WTC11 (cell line): Measurements from ENCODE around the gene FAM193A. TPM values are rescaled to one million over a fixed set of nuclear protein-coding genes. Genes with fewer than 3 reads are reported as not detected.
A peak's percentile ranks its signal among the peaks of the same experiment; 100 is the strongest.

ENCODE experiments used
- ATAC-seq: fragments of 200-7000 bp; cut with Tn5 transposase; 2 replicates; pipeline ENCODE4 v1.10.0; 2021; ENCODE audit warnings: mild to moderate bottlenecking, moderate library complexity
- CTCF ChIA-PET: fragments of 300-600 bp; sonication (Branson Sonifier 250); formaldehyde crosslinking; loops from one replicate; lab custom pipeline; 2021; ENCODE audit warnings: antibody characterized with exemption; lab: Charles Lee
- POLR2A ChIA-PET: fragments of 350-600 bp; sonication (Branson Sonifier 250); formaldehyde crosslinking; loops from one replicate; lab custom pipeline; 2021; ENCODE audit warnings: antibody characterized with exemption; lab: Charles Lee
- DNase-seq: peaks from one replicate; pipeline ENCODE4 v3.0.0; 2021; ENCODE audit warnings: low spot score
- H3K27ac Mint-ChIP-seq: 2 replicates; pipeline ENCODE4 v1.8.0; 2021; ENCODE audit warnings: mixed read lengths
- H3K27me3 Mint-ChIP-seq: 2 replicates; pipeline ENCODE4 v1.8.0; 2021; ENCODE audit warnings: low read depth, mild to moderate bottlenecking, moderate library complexity, mixed read lengths
- H3K36me3 Mint-ChIP-seq: 2 replicates; pipeline ENCODE4 v1.8.0; 2021; ENCODE audit warnings: mixed read lengths
- H3K4me1 Mint-ChIP-seq: 2 replicates; pipeline ENCODE4 v1.8.0; 2022; ENCODE audit warnings: mixed read lengths
- H3K4me3 Mint-ChIP-seq: 2 replicates; pipeline ENCODE4 v1.8.0; 2021; ENCODE audit warnings: mild to moderate bottlenecking, moderate library complexity, mixed read lengths
- H3K9me3 Mint-ChIP-seq: 2 replicates; pipeline ENCODE4 v1.8.0; 2021; ENCODE audit warnings: mixed read lengths
- ELF4 ChIP-seq: sonication (generic); formaldehyde crosslinking; IDR thresholded peaks from 2 replicates; pipeline ENCODE4 v1.8.1; 2022; ENCODE audit warnings: low read depth, mild to moderate bottlenecking, moderate library complexity, missing genetic modification reagents
- FOXJ3 ChIP-seq: sonication (generic); formaldehyde crosslinking; IDR thresholded peaks from 2 replicates; pipeline ENCODE4 v1.9.0; 2021; ENCODE audit warnings: missing genetic modification reagents, mild to moderate bottlenecking, borderline replicate concordance
- GRHL2 ChIP-seq: fragments of 250-450 bp; sonication (Bioruptor Pico); IDR thresholded peaks from 2 replicates; pipeline ENCODE4 v1.8.0; 2022; ENCODE audit warnings: mild to moderate bottlenecking, moderate library complexity; ENCODE audit not compliant: insufficient replicate concordance, severe bottlenecking
- JAZF1 ChIP-seq: fragments of 250-450 bp; sonication (Bioruptor Pico); IDR thresholded peaks from 2 replicates; pipeline ENCODE4 v1.9.0; 2021; ENCODE audit warnings: moderate library complexity, mild to moderate bottlenecking, inconsistent platforms
- KAT7 ChIP-seq: sonication (generic); formaldehyde crosslinking; IDR thresholded peaks from 2 replicates; pipeline ENCODE4 v1.8.1; 2023; ENCODE audit warnings: missing genetic modification reagents, mild to moderate bottlenecking, borderline replicate concordance
- MXD4 ChIP-seq: fragments of 250-450 bp; sonication (Bioruptor Pico); IDR thresholded peaks from 2 replicates; pipeline ENCODE4 v1.8.0; 2021; ENCODE audit warnings: mild to moderate bottlenecking, moderate library complexity, borderline replicate concordance
- NR2C2 ChIP-seq: sonication (generic); formaldehyde crosslinking; IDR thresholded peaks from 2 replicates; pipeline ENCODE4 v1.8.0; 2022; ENCODE audit warnings: mild to moderate bottlenecking, missing genetic modification reagents
- PRRX2 ChIP-seq: fragments of 250-450 bp; sonication (Bioruptor Pico); IDR thresholded peaks from 2 replicates; pipeline ENCODE4 v1.8.0; 2021; ENCODE audit warnings: mild to moderate bottlenecking
- RORB ChIP-seq: fragments of 250-450 bp; sonication (Bioruptor Pico); IDR thresholded peaks from 2 replicates; pipeline ENCODE4 v1.9.0; 2021; ENCODE audit warnings: mild to moderate bottlenecking
- ZNF138 ChIP-seq: sonication (generic); formaldehyde crosslinking; conservative IDR thresholded peaks from 2 replicates; pipeline ENCODE4 v1.8.1; 2022; ENCODE audit warnings: mild to moderate bottlenecking, moderate library complexity, missing genetic modification reagents
- ZNF263 ChIP-seq: sonication (generic); formaldehyde crosslinking; IDR thresholded peaks from 2 replicates; pipeline ENCODE4 v1.8.1; 2022; ENCODE audit warnings: low read depth, mild to moderate bottlenecking, moderate library complexity, missing genetic modification reagents
- total RNA-seq: library from RNA; stranded (reverse); gene quantifications from 3 replicates; pipeline ENCODE4 v1.2.3, GENCODE V29; 2021
- TF ChIP-seq, protein P1 (sequence below): sonication (generic); formaldehyde crosslinking; IDR thresholded peaks from 2 replicates; pipeline ENCODE4 v1.8.0; 2022; ENCODE audit warnings: missing genetic modification reagents
- TF ChIP-seq, protein P2 (sequence below): fragments of 250-450 bp; sonication (Bioruptor Pico); IDR thresholded peaks from 2 replicates; pipeline ENCODE4 v1.9.0; 2021; ENCODE audit warnings: mild to moderate bottlenecking, borderline replicate concordance
- TF ChIP-seq, protein P3 (sequence below): sonication (generic); formaldehyde crosslinking; IDR thresholded peaks from 2 replicates; pipeline ENCODE4 v1.8.1; 2023; ENCODE audit warnings: mild to moderate bottlenecking, moderate library complexity, missing genetic modification reagents
- TF ChIP-seq, protein P4 (sequence below): sonication (generic); formaldehyde crosslinking; IDR thresholded peaks from 2 replicates; pipeline ENCODE4 v1.8.1; 2023; ENCODE audit warnings: mild to moderate bottlenecking, missing genetic modification reagents
- TF ChIP-seq, protein P5 (sequence below): sonication (generic); formaldehyde crosslinking; IDR thresholded peaks from 2 replicates; pipeline ENCODE4 v1.8.1; 2023; ENCODE audit warnings: mild to moderate bottlenecking, missing genetic modification reagents
- TF ChIP-seq, protein P6 (sequence below): sonication (generic); formaldehyde crosslinking; IDR thresholded peaks from 2 replicates; pipeline ENCODE4 v1.8.1; 2023; ENCODE audit warnings: mild to moderate bottlenecking, missing genetic modification reagents, moderate library complexity

FAM193A gene
- total RNA-seq, 1 experiment from 2014 or later, result 28.1 TPM

DNA sequence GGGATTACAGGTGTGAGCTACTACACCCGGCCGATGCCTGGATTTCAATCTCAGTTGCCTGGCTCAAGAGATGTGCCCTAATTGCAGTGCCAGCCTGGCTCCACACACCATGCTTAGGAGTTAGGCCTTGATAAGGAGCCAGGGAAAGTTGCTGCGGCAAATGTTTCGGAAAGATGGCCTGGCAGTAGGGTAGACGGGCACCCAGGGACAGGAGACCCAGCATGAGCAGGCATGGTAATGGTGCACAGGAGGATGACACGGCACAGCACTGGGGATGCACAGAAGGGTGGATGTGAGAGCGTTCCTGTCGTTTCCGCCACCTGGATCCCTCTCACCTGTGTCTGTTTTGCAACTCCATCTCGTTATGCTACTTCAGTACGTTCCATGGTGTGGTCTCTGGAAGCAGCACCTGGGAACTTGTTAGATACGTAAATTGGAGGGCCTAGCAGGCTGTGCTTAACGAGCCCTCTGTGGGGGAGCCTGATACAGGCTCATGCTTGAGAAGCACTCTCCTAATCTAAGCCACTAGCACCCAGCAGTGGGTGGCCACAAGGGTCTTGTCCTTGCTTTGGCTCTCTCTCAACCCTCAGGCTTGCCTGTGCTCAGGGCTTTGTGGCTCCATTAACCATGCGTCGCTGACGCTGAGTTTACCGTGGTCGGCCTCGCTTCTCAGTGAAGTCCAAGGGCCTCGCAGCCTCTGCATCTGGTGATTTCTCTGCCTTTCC, 47.2 kb upstream of the FAM193A start (continued):
- TF ChIP-seq, protein P1, sequence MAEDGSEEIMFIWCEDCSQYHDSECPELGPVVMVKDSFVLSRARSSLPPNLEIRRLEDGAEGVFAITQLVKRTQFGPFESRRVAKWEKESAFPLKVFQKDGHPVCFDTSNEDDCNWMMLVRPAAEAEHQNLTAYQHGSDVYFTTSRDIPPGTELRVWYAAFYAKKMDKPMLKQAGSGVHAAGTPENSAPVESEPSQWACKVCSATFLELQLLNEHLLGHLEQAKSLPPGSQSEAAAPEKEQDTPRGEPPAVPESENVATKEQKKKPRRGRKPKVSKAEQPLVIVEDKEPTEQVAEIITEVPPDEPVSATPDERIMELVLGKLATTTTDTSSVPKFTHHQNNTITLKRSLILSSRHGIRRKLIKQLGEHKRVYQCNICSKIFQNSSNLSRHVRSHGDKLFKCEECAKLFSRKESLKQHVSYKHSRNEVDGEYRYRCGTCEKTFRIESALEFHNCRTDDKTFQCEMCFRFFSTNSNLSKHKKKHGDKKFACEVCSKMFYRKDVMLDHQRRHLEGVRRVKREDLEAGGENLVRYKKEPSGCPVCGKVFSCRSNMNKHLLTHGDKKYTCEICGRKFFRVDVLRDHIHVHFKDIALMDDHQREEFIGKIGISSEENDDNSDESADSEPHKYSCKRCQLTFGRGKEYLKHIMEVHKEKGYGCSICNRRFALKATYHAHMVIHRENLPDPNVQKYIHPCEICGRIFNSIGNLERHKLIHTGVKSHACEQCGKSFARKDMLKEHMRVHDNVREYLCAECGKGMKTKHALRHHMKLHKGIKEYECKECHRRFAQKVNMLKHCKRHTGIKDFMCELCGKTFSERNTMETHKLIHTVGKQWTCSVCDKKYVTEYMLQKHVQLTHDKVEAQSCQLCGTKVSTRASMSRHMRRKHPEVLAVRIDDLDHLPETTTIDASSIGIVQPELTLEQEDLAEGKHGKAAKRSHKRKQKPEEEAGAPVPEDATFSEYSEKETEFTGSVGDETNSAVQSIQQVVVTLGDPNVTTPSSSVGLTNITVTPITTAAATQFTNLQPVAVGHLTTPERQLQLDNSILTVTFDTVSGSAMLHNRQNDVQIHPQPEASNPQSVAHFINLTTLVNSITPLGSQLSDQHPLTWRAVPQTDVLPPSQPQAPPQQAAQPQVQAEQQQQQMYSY (CRISPR knock-in tag), result no peak
- TF ChIP-seq ELF4 (CRISPR knock-in tag) (no peak), GRHL2 (CRISPR knock-in tag) (no peak)
- TF ChIP-seq, all 79 proteins: peak for 0

DNA sequence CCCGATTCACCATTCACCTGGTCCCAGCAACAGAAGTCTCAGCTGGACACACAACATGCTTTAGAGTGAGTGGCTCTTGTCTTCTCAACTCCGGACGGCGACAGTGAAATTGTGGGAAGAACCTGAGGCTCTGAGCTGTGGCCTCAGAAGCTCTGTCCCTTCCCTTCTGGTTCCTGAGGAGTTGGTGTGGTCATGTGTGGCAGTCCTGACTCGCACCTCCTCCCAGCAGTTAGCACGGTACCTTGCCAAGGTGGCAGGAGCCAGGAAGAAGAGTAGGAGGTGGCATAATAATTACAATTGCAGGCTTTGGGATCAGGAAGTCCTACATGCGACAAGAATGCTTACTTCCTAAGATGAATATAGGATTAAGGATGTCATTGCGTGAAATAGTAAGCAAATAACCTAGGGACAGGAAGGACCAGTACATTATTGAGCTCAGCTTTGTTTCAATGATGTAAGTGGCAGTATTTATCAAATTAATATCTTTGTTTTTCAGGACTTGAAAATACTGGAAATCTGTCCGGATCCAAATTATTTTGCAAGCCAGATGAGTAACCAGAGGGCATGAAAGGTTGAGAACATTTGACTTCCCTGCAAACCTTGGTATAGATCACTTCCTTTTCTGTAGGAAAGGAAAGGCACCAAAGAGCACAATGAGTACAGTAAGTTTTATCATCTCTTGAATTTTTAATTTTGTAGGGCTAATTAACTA, 46.5 kb upstream of the FAM193A start:
- H3K27ac Mint-ChIP-seq, result peak overlapping the region; percentile 75
- H3K27me3 Mint-ChIP-seq, result no peaks in the 10 kb centered on the region
- no peak for DNase-seq
- H3K36me3 Mint-ChIP-seq, result peaks cover 46% of the 10 kb centered on the region
- ChIA-PET CTCF (no interaction called here), POLR2A (interaction anchor here (0.8 kb wide), 1 partner anchor 16 kb away, joined by 3 read pairs; no protein-coding TSS in a partner anchor)
- peaks cover 32% of the 10 kb centered on the region for H3K4me1 Mint-ChIP-seq
- no peaks in the 10 kb centered on the region for H3K9me3 Mint-ChIP-seq
- no peak for ATAC-seq
- TF ChIP-seq KAT7 (no peak), GRHL2 (CRISPR knock-in tag) (no peak), NR2C2 (no peak), RORB (no peak), ZNF263 (CRISPR knock-in tag) (no peak), ZNF138 (no peak), PRRX2 (no peak), JAZF1 (no peak), MXD4 (no peak), FOXJ3 (CRISPR knock-in tag) (no peak)
- TF ChIP-seq, protein P2, sequence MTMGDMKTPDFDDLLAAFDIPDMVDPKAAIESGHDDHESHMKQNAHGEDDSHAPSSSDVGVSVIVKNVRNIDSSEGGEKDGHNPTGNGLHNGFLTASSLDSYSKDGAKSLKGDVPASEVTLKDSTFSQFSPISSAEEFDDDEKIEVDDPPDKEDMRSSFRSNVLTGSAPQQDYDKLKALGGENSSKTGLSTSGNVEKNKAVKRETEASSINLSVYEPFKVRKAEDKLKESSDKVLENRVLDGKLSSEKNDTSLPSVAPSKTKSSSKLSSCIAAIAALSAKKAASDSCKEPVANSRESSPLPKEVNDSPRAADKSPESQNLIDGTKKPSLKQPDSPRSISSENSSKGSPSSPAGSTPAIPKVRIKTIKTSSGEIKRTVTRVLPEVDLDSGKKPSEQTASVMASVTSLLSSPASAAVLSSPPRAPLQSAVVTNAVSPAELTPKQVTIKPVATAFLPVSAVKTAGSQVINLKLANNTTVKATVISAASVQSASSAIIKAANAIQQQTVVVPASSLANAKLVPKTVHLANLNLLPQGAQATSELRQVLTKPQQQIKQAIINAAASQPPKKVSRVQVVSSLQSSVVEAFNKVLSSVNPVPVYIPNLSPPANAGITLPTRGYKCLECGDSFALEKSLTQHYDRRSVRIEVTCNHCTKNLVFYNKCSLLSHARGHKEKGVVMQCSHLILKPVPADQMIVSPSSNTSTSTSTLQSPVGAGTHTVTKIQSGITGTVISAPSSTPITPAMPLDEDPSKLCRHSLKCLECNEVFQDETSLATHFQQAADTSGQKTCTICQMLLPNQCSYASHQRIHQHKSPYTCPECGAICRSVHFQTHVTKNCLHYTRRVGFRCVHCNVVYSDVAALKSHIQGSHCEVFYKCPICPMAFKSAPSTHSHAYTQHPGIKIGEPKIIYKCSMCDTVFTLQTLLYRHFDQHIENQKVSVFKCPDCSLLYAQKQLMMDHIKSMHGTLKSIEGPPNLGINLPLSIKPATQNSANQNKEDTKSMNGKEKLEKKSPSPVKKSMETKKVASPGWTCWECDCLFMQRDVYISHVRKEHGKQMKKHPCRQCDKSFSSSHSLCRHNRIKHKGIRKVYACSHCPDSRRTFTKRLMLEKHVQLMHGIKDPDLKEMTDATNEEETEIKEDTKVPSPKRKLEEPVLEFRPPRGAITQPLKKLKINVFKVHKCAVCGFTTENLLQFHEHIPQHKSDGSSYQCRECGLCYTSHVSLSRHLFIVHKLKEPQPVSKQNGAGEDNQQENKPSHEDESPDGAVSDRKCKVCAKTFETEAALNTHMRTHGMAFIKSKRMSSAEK, result no peak
- TF ChIP-seq, protein P3, sequence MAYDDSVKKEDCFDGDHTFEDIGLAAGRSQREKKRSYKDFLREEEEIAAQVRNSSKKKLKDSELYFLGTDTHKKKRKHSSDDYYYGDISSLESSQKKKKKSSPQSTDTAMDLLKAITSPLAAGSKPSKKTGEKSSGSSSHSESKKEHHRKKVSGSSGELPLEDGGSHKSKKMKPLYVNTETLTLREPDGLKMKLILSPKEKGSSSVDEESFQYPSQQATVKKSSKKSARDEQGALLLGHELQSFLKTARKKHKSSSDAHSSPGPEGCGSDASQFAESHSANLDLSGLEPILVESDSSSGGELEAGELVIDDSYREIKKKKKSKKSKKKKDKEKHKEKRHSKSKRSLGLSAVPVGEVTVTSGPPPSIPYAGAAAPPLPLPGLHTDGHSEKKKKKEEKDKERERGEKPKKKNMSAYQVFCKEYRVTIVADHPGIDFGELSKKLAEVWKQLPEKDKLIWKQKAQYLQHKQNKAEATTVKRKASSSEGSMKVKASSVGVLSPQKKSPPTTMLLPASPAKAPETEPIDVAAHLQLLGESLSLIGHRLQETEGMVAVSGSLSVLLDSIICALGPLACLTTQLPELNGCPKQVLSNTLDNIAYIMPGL (CRISPR knock-in tag), result no peak
- TF ChIP-seq, protein P4, sequence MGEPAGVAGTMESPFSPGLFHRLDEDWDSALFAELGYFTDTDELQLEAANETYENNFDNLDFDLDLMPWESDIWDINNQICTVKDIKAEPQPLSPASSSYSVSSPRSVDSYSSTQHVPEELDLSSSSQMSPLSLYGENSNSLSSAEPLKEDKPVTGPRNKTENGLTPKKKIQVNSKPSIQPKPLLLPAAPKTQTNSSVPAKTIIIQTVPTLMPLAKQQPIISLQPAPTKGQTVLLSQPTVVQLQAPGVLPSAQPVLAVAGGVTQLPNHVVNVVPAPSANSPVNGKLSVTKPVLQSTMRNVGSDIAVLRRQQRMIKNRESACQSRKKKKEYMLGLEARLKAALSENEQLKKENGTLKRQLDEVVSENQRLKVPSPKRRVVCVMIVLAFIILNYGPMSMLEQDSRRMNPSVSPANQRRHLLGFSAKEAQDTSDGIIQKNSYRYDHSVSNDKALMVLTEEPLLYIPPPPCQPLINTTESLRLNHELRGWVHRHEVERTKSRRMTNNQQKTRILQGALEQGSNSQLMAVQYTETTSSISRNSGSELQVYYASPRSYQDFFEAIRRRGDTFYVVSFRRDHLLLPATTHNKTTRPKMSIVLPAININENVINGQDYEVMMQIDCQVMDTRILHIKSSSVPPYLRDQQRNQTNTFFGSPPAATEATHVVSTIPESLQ (CRISPR knock-in tag), result no peak
- TF ChIP-seq, protein P5, sequence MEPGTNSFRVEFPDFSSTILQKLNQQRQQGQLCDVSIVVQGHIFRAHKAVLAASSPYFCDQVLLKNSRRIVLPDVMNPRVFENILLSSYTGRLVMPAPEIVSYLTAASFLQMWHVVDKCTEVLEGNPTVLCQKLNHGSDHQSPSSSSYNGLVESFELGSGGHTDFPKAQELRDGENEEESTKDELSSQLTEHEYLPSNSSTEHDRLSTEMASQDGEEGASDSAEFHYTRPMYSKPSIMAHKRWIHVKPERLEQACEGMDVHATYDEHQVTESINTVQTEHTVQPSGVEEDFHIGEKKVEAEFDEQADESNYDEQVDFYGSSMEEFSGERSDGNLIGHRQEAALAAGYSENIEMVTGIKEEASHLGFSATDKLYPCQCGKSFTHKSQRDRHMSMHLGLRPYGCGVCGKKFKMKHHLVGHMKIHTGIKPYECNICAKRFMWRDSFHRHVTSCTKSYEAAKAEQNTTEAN, result no peak
- TF ChIP-seq, protein P6, sequence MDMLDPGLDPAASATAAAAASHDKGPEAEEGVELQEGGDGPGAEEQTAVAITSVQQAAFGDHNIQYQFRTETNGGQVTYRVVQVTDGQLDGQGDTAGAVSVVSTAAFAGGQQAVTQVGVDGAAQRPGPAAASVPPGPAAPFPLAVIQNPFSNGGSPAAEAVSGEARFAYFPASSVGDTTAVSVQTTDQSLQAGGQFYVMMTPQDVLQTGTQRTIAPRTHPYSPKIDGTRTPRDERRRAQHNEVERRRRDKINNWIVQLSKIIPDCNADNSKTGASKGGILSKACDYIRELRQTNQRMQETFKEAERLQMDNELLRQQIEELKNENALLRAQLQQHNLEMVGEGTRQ (CRISPR knock-in tag), result no peak
- no peak overlapping the region for H3K4me3 Mint-ChIP-seq
